ENCODE data around the gene SPTBN5. TPM values are rescaled to one million over a fixed set of nuclear protein-coding genes. Genes with fewer than 3 reads are reported as not detected.

SPTBN5 gene
- total RNA-seq, 2 experiments from 2014 or later: 0.16 to 0.21 TPM

- ATAC-seq: no peak
- no peak for DNase-seq
- Mint-ChIP-seq H3K4me1 (ENCODE audit: low read depth) (peaks cover 43% of the 10 kb centered on the region), H3K27ac (no peak overlapping the region), H3K4me3 (no peak overlapping the region), H3K27me3 (ENCODE audit: low read depth) (no peaks in the 10 kb centered on the region), H3K9me3 (ENCODE audit: insufficient read depth) (no peaks in the 10 kb centered on the region), H3K36me3 (ENCODE audit: low read depth) (peaks cover 4% of the 10 kb centered on the region)
- ChIA-PET POLR2A (no interaction called here), CTCF (interaction anchor here (1.4 to 7.6 kb wide), 3 partner anchors 88 to 296 kb away, joined by 3 to 157 read pairs (median 4); partner anchors contain the start of gene MAPKBP1)
Observed at GRCh38 chr15:41899854-41900442, 6.1 kb upstream of the SPTBN5 start.

GRCh38 chr15:41897363-41897799, 3.5 kb upstream of the SPTBN5 start:
- CTCF ChIA-PET: no interaction called here
- Mint-ChIP-seq H3K4me3 (no peak overlapping the region), H3K27me3 (ENCODE audit: low read depth) (no peaks in the 10 kb centered on the region), H3K4me1 (ENCODE audit: low read depth) (peaks cover 59% of the 10 kb centered on the region), H3K36me3 (ENCODE audit: low read depth) (peaks cover 4% of the 10 kb centered on the region), H3K27ac (peak overlapping the region; percentile 60), H3K9me3 (ENCODE audit: insufficient read depth) (no peaks in the 10 kb centered on the region)
- no peak for ATAC-seq
- DNase-seq: no peak
- POLR2A ChIA-PET: interaction anchor here (0.5 kb wide), 1 partner anchor 458 kb away, joined by 3 read pairs; no protein-coding TSS in a partner anchor

- ATAC-seq (no peak), DNase-seq (no peak)
- POLR2A ChIA-PET: no interaction called here
- Mint-ChIP-seq H3K27ac (peak overlapping the region; percentile 66), H3K9me3 (ENCODE audit: insufficient read depth) (no peaks in the 10 kb centered on the region), H3K4me3 (no peak overlapping the region), H3K36me3 (ENCODE audit: low read depth) (peaks cover 4% of the 10 kb centered on the region), H3K4me1 (ENCODE audit: low read depth) (peaks cover 61% of the 10 kb centered on the region), H3K27me3 (ENCODE audit: low read depth) (no peaks in the 10 kb centered on the region)
- CTCF ChIA-PET: interaction anchor here (2.3 to 2.6 kb wide), 2 partner anchors 8 to 123 kb away, joined by 27 to 35 read pairs; partner anchors contain the start of gene MAPKBP1
Observed at GRCh38 chr15:41896566-41896965, 2.7 kb upstream of the SPTBN5 start.

- ATAC-seq (no peak), DNase-seq (no peak)
- no peaks in the 10 kb centered on the region for H3K9me3 Mint-ChIP-seq (ENCODE audit: insufficient read depth)
- no peaks in the 10 kb centered on the region for H3K27me3 Mint-ChIP-seq (ENCODE audit: low read depth)
- H3K36me3 Mint-ChIP-seq (ENCODE audit: low read depth): peaks cover 4% of the 10 kb centered on the region
- H3K4me3 Mint-ChIP-seq: no peak overlapping the region
- H3K27ac Mint-ChIP-seq: peak overlapping the region; percentile 66
- H3K4me1 Mint-ChIP-seq (ENCODE audit: low read depth): peaks cover 58% of the 10 kb centered on the region
- POLR2A ChIA-PET: interaction anchor here (0.9 to 1.2 kb wide), 2 partner anchors 9 to 41 kb away, joined by 5 read pairs; no protein-coding TSS in a partner anchor
- CTCF ChIA-PET: interaction anchor here (1.9 to 2.6 kb wide), 3 partner anchors 8 to 123 kb away, joined by 10 to 35 read pairs (median 27); partner anchors contain the start of gene MAPKBP1
Observed at GRCh38 chr15:41895957-41896356, 2.1 kb upstream of the SPTBN5 start.

- Mint-ChIP-seq H3K36me3 (ENCODE audit: low read depth) (peaks cover 3% of the 10 kb centered on the region), H3K27me3 (ENCODE audit: low read depth) (no peaks in the 10 kb centered on the region), H3K27ac (peak overlapping the region; percentile 96), H3K4me1 (ENCODE audit: low read depth) (peaks cover 54% of the 10 kb centered on the region), H3K9me3 (ENCODE audit: insufficient read depth) (no peaks in the 10 kb centered on the region), H3K4me3 (peak overlapping the region; percentile 44)
- POLR2A ChIA-PET: interaction anchor here (0.9 to 1.2 kb wide), 4 partner anchors 9 to 122 kb away, joined by 3 to 5 read pairs (median 4); partner anchors contain the start of gene MAPKBP1
- DNase-seq (no peak), ATAC-seq (no peak)
- CTCF ChIA-PET: interaction anchor here (1.0 to 2.6 kb wide), 6 partner anchors 9 to 430 kb away, joined by 3 to 35 read pairs (median 8); partner anchors contain the start of genes EHD4 and MAPKBP1
Observed at GRCh38 chr15:41895491-41895890, 1.6 kb upstream of the SPTBN5 start.

GRCh38 chr15:41894791-41895463, 1.1 kb upstream of the SPTBN5 start:
- ChIA-PET CTCF (interaction anchor here (1.0 to 2.6 kb wide), 6 partner anchors 9 to 429 kb away, joined by 3 to 35 read pairs (median 8); partner anchors contain the start of genes EHD4 and MAPKBP1), POLR2A (interaction anchor here (0.9 to 1.2 kb wide), 4 partner anchors 10 to 121 kb away, joined by 3 to 5 read pairs (median 4); partner anchors contain the start of gene MAPKBP1)
- peaks cover 51% of the 10 kb centered on the region for H3K4me1 Mint-ChIP-seq (ENCODE audit: low read depth)
- peaks cover 3% of the 10 kb centered on the region for H3K36me3 Mint-ChIP-seq (ENCODE audit: low read depth)
- H3K4me3 Mint-ChIP-seq: peak overlapping the region; percentile 44
- peak overlapping the region; percentile 96 for H3K27ac Mint-ChIP-seq
- H3K27me3 Mint-ChIP-seq (ENCODE audit: low read depth): no peaks in the 10 kb centered on the region
- ATAC-seq: peak; percentile 100
- DNase-seq: peak; percentile 94
- no peaks in the 10 kb centered on the region for H3K9me3 Mint-ChIP-seq (ENCODE audit: insufficient read depth)

GRCh38 chr15:41894251-41894790, 468 bp upstream of the SPTBN5 start:
- no peaks in the 10 kb centered on the region for H3K9me3 Mint-ChIP-seq (ENCODE audit: insufficient read depth)
- peaks cover 3% of the 10 kb centered on the region for H3K36me3 Mint-ChIP-seq (ENCODE audit: low read depth)
- H3K27ac Mint-ChIP-seq: peak overlapping the region; percentile 96
- peaks cover 48% of the 10 kb centered on the region for H3K4me1 Mint-ChIP-seq (ENCODE audit: low read depth)
- ATAC-seq (no peak), DNase-seq (no peak)
- POLR2A ChIA-PET: interaction anchor here (1.0 kb wide), 1 partner anchor 120 kb away, joined by 3 read pairs; the partner anchor contains the start of gene MAPKBP1
- H3K4me3 Mint-ChIP-seq: peak overlapping the region; percentile 44
- CTCF ChIA-PET: interaction anchor here (1.0 to 2.6 kb wide), 5 partner anchors 10 to 428 kb away, joined by 4 to 35 read pairs (median 10); partner anchors contain the start of gene MAPKBP1
- H3K27me3 Mint-ChIP-seq (ENCODE audit: low read depth): no peaks in the 10 kb centered on the region

GRCh38 chr15:41892621-41893421, 1.0 kb downstream of the SPTBN5 start:
- DNase-seq (no peak), ATAC-seq (no peak)
- Mint-ChIP-seq H3K27ac (peak overlapping the region; percentile 80), H3K36me3 (ENCODE audit: low read depth) (no peaks in the 10 kb centered on the region), H3K4me3 (peak overlapping the region; percentile 28), H3K4me1 (ENCODE audit: low read depth) (peaks cover 63% of the 10 kb centered on the region), H3K9me3 (ENCODE audit: insufficient read depth) (no peaks in the 10 kb centered on the region), H3K27me3 (ENCODE audit: low read depth) (no peaks in the 10 kb centered on the region)
- ChIA-PET CTCF (interaction anchor here (1.2 to 1.6 kb wide), 2 partner anchors 12 to 121 kb away, joined by 3 to 9 read pairs; no protein-coding TSS in a partner anchor), POLR2A (interaction anchor here (0.6 to 1.1 kb wide), 3 partner anchors 9 to 120 kb away, joined by 3 to 4 read pairs (median 3); no protein-coding TSS in a partner anchor)

GRCh38 chr15:41891946-41892345, 1.9 kb downstream of the SPTBN5 start:
- ChIA-PET POLR2A (interaction anchor here (1.1 kb wide), 2 partner anchors 10 to 119 kb away, joined by 3 to 4 read pairs; no protein-coding TSS in a partner anchor), CTCF (interaction anchor here (1.2 to 1.6 kb wide), 3 partner anchors 13 to 120 kb away, joined by 3 to 9 read pairs (median 6); partner anchors contain the start of gene MAPKBP1)
- Mint-ChIP-seq H3K9me3 (ENCODE audit: insufficient read depth) (no peaks in the 10 kb centered on the region), H3K4me3 (no peak overlapping the region), H3K4me1 (ENCODE audit: low read depth) (peaks cover 63% of the 10 kb centered on the region), H3K27ac (peak overlapping the region; percentile 80), H3K27me3 (ENCODE audit: low read depth) (no peaks in the 10 kb centered on the region), H3K36me3 (ENCODE audit: low read depth) (no peaks in the 10 kb centered on the region)
- DNase-seq: no peak
- no peak for ATAC-seq

- H3K27ac Mint-ChIP-seq: no peak overlapping the region
- no peaks in the 10 kb centered on the region for H3K36me3 Mint-ChIP-seq (ENCODE audit: low read depth)
- no peaks in the 10 kb centered on the region for H3K9me3 Mint-ChIP-seq (ENCODE audit: insufficient read depth)
- CTCF ChIA-PET: interaction anchor here (1.4 kb wide), 1 partner anchor 117 kb away, joined by 6 read pairs; the partner anchor contains the start of gene MAPKBP1
- DNase-seq (no peak), ATAC-seq (no peak)
- POLR2A ChIA-PET: interaction anchor here (0.7 kb wide), 2 partner anchors 15 to 190 kb away, joined by 3 read pairs; no protein-coding TSS in a partner anchor
- H3K27me3 Mint-ChIP-seq (ENCODE audit: low read depth): no peaks in the 10 kb centered on the region
- H3K4me1 Mint-ChIP-seq (ENCODE audit: low read depth): peaks cover 60% of the 10 kb centered on the region
- H3K4me3 Mint-ChIP-seq: no peak overlapping the region
Observed at GRCh38 chr15:41891226-41891625, 2.6 kb downstream of the SPTBN5 start.

All from activated CD8-positive, alpha-beta T cell treated with anti-CD3 and anti-CD28 coated beads, Interleukin-2, amount 10 ng/mL, durations not matched to agents 7 days and 5 days (primary cell).